Skeletal muscle tissue (tissue), 4 donors: ENCODE results near the gene CASKIN2. TPM values are rescaled to one million over a fixed set of nuclear protein-coding genes. Genes with fewer than 3 reads are reported as not detected.
A peak's percentile ranks its signal among the peaks of the same experiment; 100 is the strongest.

Source experiments
- H3K27ac ChIP-seq: one replicate; pipeline ENCODE4 v1.7.0; 2013; ENCODE audit warnings: mild to moderate bottlenecking, low read depth, low read length, inconsistent platforms
- H3K27me3 ChIP-seq, 3 donors: one replicate each; pipeline ENCODE4 v1.7.0; 2013; ENCODE audit warnings: low read length in 3 of 3; ENCODE audit not compliant: control insufficient read depth in 3 of 3, insufficient read depth in 3 of 3
- H3K36me3 ChIP-seq, 3 donors: one replicate each; pipeline ENCODE4 v1.7.0; 2013; ENCODE audit warnings: low read length in 3 of 3; ENCODE audit not compliant: control insufficient read depth in 3 of 3, insufficient read depth in 3 of 3
- H3K4me1 ChIP-seq, 3 donors: one replicate each; pipeline ENCODE4 v1.7.0; 2013; ENCODE audit warnings: low read length in 3 of 3, mild to moderate bottlenecking in 3 of 3; ENCODE audit not compliant: control insufficient read depth in 3 of 3, insufficient read depth in 3 of 3
- H3K4me3 ChIP-seq, 3 donors: one replicate each; pipeline ENCODE4 v1.7.0; 2013; ENCODE audit warnings: low read length in 3 of 3
- H3K9ac ChIP-seq, 3 donors: one replicate each; pipeline ENCODE4 v1.7.0; 2013; ENCODE audit warnings: low read length in 3 of 3, mild to moderate bottlenecking in 3 of 3, moderate library complexity in 2 of 3, low read depth in 1 of 3
- H3K9me3 ChIP-seq, 3 donors: one replicate each; pipeline ENCODE4 v1.7.0; 2013; ENCODE audit warnings: low read length in 3 of 3; ENCODE audit not compliant: control insufficient read depth in 3 of 3
- total RNA-seq: library from RNA; depleted of rRNA; stranded (reverse); fragments of >200 nt; gene quantifications from one replicate; pipeline ENCODE4 v1.2.3, GENCODE V29; 2014
- donor health status: Osteomylitis.

Gene CASKIN2
- total RNA-seq, 1 donor from 2014 or later = 8.9 TPM

DNA sequence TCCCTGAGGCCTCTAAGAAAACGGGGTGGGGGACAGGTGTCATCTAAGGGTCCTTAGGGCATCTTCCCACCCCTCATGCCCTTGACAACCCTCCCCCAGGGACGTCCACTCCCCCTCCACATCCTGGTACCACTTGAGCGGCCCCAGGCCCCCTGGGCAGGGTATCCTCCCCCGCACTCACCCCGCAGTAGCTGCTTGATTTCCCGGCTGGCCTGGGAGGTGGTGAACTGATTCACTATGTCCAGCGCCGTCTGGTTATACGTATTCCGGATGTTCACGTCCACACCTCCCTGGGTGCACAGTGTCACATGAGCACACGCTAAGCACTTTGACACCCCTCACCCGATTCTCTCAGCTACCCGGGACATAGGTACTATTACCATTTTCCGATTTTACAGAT, 9.7 kb downstream of the CASKIN2 start:
- H3K36me3 ChIP-seq = peaks cover 30 to 37% (median 30%) of the 10 kb centered on the region in 3 donors
- H3K4me3 ChIP-seq = no peak overlapping the region
- H3K9me3 ChIP-seq = no peaks in the 10 kb centered on the region
- peaks cover 27 to 49% (median 36%) of the 10 kb centered on the region in 3 donors for H3K4me1 ChIP-seq
- H3K27me3 ChIP-seq = no peaks in the 10 kb centered on the region
- H3K9ac ChIP-seq = no peak overlapping the region
- no peak overlapping the region for H3K27ac ChIP-seq

DNA sequence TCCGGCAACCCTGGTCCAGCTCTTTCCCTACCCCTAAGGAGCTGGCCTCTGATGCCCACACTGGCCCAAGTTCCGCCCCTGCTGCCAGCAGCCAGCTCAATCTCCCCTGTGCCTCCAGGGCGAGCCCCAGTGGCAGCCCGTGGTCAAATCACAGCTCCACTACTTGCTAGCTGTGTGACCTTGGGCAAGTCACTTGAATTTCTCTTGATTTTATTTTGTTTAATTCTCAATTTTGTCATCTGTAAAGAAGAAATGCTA, 10.3 kb downstream of the CASKIN2 start:
- Histone ChIP-seq H3K4me3 (no peak overlapping the region), H3K27ac (no peak overlapping the region), H3K4me1 (peaks cover 28 to 48% (median 34%) of the 10 kb centered on the region in 3 donors), H3K36me3 (peaks cover 34 to 41% (median 34%) of the 10 kb centered on the region in 3 donors), H3K9ac (no peak overlapping the region), H3K9me3 (no peaks in the 10 kb centered on the region), H3K27me3 (no peaks in the 10 kb centered on the region)

DNA sequence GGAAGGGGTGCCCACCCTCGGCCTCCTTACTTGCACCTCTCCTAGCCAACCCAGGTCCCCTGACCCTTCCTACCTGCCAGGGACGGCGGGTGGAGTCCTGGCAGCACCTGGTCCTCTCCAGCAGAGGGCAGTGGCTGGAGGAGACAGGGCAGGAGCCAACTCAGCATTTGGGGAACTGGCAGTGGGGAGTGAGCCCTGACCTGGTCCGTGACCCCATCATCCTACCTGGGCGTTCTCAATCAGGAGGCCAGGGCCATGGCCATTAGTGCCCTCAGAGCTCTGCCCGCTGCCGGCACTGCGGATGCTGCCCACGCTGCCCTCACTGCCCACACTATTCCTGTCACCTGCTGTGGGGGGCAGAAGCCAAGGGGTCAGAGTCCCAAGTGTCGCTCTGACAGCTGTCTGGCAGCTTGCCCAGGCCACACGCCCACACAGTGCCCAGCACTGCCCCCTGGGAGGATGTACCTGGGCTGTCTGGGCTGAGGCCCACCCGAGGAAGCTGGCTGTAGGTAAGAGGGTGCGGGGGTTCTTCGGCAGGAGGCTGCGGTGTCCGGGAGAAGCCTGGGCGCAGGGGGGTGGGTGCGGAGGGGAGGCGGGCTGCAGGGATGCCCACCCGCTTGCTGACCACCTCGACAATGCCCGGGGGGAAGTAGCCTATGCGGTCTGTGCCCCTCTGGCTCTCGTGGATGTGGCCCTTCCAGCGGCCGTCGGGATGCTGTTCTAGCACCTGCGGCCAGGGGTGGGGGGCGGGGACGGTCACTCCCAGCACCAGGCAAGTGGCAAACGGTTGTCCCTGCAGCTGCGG, 10.8 kb downstream of the CASKIN2 start:
- Histone ChIP-seq H3K36me3 (peaks cover 33 to 44% (median 36%) of the 10 kb centered on the region in 3 donors), H3K27me3 (no peaks in the 10 kb centered on the region), H3K4me1 (peaks cover 26 to 45% (median 32%) of the 10 kb centered on the region in 3 donors), H3K9me3 (no peaks in the 10 kb centered on the region), H3K4me3 (no peak overlapping the region), H3K9ac (no peak overlapping the region), H3K27ac (no peak overlapping the region)

DNA sequence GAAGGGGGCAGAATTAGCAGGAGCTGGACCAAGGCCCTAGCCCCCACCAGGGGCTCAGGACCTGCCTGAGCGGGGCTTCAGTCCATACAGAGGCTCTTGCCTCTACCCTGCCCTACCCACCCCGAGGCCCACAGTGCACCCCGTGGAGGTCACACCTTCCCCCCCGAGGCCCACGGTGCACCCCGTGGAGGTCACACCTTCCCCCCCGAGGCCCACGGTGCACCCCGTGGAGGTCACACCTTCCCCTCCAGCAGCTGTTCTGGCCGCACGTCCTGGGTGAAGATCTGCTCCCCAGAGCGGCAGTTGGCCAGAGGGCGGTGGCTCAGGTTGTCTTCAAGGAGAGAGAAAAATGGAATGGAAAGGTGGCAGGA, 11.4 kb downstream of the CASKIN2 start:
- no peaks in the 10 kb centered on the region for H3K9me3 ChIP-seq
- no peaks in the 10 kb centered on the region for H3K27me3 ChIP-seq
- no peak overlapping the region for H3K9ac ChIP-seq
- peaks cover 34 to 45% (median 39%) of the 10 kb centered on the region in 3 donors for H3K36me3 ChIP-seq
- H3K4me1 ChIP-seq = peaks cover 23 to 45% (median 32%) of the 10 kb centered on the region in 3 donors
- H3K4me3 ChIP-seq = no peak overlapping the region
- H3K27ac ChIP-seq = no peak overlapping the region

DNA sequence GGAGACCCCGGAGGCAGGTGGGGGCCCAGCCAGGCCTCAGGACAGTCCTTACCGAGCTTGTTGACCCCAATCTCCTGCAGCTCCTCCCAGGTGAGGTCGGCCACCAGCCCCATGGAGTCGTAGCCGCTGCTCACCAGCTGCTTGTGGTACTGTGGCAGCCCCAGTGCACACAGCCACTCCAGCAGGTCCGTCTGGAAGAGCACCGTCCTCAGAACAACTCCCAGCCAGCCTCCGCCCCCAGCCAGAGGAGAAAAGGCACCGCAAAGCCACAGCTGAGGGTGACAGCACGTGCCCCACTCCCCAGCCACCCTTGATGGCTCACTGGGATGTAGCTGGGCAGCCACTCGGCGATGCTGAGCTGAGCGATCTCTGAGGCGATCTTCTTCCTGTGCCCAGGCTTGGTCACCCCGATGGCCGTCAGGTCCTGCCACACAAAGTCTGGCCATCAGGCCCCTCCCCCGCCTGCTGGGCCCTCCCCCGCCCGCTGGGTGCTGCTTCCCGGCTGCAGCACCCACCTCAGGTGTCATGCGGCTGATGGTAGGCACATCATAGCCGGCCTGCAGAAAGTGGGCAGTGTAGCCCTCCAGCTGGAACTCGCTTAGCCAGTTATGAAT, 11.9 kb downstream of the CASKIN2 start:
- no peak overlapping the region for H3K4me3 ChIP-seq
- H3K9me3 ChIP-seq = no peaks in the 10 kb centered on the region
- peaks cover 22 to 45% (median 32%) of the 10 kb centered on the region in 3 donors for H3K4me1 ChIP-seq
- H3K9ac ChIP-seq = no peak overlapping the region
- no peaks in the 10 kb centered on the region for H3K27me3 ChIP-seq
- peaks cover 39 to 48% (median 39%) of the 10 kb centered on the region in 3 donors for H3K36me3 ChIP-seq
- H3K27ac ChIP-seq = no peak overlapping the region

DNA sequence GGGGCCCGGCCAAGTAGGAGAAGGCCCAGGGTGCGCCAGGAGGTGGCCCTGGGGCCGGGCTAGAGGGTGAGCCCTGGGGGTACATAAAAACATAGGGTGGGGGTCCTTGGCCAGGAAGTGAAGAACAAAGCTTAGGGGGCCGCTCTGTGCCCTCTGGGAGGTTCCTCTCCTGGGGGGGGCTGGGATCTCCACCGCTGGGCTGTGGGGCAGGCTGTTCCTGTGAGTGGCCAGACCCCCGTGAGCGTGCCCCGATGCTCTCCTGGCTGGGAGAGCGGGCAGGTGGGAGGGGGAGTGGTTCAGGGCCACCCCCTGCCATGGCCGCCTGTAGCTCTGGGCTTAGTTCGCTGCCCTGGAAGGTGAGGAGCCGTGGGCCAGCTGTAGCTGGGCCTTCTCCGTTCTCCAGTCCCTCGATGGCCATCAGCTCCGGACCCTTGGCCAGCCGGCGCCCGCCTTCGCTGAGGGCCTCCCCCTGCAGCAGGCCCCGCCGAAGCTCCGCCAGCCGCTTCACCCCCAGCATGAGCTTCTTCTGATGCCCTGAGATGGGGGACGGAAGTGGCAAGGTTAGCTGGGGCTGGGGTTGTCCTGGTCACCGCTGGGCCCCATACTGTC, 12.5 kb downstream of the CASKIN2 start:
- Histone ChIP-seq H3K27ac (peak overlapping the region; percentile 25), H3K27me3 (no peaks in the 10 kb centered on the region), H3K36me3 (peaks cover 45 to 53% (median 46%) of the 10 kb centered on the region in 3 donors), H3K4me1 (peaks cover 20 to 46% (median 33%) of the 10 kb centered on the region in 3 donors), H3K4me3 (no peak overlapping the region), H3K9ac (no peak overlapping the region), H3K9me3 (no peaks in the 10 kb centered on the region)

DNA sequence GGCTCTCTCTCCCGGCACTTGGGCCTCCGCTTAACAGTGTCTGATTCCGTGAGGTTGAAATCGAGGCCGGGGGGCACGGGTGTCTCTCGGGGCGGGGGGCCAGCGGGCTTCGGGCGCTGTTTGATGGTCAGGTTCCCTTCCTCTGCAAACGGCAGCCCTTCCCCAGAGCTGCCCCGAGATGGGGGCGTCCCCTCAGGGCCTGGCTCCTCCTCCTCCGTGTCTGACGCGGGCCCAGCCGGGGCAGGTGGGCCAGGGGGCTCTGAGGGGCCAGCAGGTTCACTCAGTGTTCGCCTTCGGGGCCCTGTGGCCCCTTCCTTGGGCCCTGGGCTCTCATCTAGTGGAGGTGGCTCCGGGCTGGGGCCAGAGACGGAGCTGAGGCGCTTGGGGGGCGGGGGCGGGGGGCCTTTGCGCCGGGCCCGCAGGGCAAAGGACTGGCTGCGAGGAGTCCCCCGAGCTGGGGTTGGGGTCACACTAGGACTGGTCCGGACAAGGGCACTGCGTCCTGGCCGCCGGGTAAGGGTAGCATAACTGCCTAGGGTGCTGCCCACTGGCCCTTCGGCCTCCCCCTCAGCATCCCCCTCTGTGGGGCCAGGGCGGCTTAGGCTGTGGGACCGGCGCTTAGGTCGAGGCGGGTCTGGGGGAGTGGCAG, 13.1 kb downstream of the CASKIN2 start:
- no peaks in the 10 kb centered on the region for H3K27me3 ChIP-seq
- no peaks in the 10 kb centered on the region for H3K9me3 ChIP-seq
- H3K27ac ChIP-seq = peak overlapping the region; percentile 25
- peaks cover 45 to 54% (median 47%) of the 10 kb centered on the region in 3 donors for H3K36me3 ChIP-seq
- H3K4me1 ChIP-seq = peaks cover 20 to 46% (median 33%) of the 10 kb centered on the region in 3 donors
- no peak overlapping the region for H3K4me3 ChIP-seq
- no peak overlapping the region for H3K9ac ChIP-seq

DNA sequence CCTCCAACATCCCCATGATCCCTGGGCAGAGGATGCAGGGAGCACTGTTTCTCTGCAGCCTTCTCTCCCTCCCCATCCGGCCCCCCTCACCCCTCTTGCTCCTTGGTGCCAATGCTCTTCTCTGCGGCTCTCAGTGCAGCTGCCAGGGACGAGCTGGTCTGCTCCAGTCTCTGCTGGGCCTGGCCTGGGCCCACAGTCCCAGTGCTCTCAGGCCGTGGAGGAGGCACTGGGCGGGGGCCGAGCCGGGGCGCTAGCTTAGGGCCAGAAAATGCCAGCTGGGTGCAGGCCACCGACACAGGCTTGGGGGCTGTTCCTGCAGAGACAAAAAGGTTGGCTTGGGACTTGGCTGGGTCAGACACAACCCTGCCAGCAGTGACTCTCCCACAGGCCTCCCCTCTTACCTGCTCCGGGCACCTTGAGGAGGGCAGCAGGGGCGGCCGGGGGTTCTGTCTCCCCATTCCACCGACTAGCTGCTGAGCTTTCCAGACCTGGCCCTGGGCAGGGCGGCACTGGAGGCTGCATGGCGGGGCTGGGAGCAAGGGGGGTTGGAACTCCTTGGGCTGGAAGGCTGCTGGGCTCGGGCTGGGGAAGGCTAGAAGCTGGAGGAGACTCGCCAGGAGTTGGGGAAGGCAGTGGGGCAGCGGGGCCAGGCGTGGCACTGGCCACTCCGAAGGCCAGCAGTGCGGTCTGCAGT, 13.8 kb downstream of the CASKIN2 start:
- Histone ChIP-seq H3K27me3 (no peaks in the 10 kb centered on the region), H3K36me3 (peaks cover 44 to 56% (median 48%) of the 10 kb centered on the region in 3 donors), H3K9ac (peak overlapping the region in 2 of 3 donors; percentile 10 to 16), H3K27ac (peak overlapping the region; percentile 25), H3K4me1 (peaks cover 20 to 46% (median 33%) of the 10 kb centered on the region in 3 donors), H3K9me3 (no peaks in the 10 kb centered on the region), H3K4me3 (no peak overlapping the region)

DNA sequence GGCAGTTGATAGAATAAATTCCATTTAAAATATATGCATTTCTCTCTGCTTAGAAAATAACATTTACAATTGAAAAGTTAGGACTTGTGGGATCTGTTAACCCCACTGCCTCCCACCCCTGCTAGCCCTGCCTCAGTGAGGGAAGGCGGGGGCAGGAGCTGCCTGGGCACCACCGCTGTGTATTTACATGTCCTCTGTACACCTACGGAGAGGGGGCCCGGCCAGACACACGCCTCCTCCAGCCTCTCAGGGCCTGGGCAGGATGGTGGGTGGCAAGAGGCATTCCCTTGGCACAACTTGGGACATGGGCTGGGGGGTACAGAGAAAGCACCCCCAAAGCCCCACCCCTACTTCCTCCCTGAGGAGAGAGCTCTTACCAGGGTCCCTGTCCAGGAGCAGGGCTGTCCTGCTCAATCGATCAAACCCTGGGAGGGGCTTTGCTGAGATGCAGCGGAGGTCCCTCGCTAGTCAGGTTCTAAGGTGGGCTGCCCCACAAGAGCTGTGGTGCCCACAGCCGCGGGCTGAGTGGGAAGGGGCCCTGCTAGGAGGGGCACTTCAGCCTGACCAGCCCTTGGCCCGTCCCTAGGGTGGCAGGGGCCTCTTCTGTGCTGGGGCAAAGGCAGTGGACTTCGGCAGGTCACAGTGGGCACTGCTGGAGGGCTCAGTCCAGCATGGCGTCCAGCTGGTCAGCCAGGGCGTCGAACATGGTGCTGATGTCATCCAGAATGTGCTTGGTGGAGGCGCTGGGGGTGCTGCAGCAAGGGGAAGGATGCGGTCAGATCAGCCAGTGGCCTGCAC, 14.7 kb downstream of the CASKIN2 start:
- Histone ChIP-seq H3K36me3 (peaks cover 47 to 56% (median 49%) of the 10 kb centered on the region in 3 donors), H3K9me3 (no peaks in the 10 kb centered on the region), H3K4me3 (no peak overlapping the region), H3K4me1 (peaks cover 20 to 46% (median 33%) of the 10 kb centered on the region in 3 donors), H3K27me3 (no peaks in the 10 kb centered on the region), H3K27ac (no peak overlapping the region), H3K9ac (peak overlapping the region in 2 of 3 donors; percentile 33 to 40)
